Stimulated activated CD4-positive, alpha-beta T cell treated with anti-CD3 and anti-CD28 coated beads, TNF-alpha, amount 100 ng/mL, for 4 hours (primary cell): Measurements from ENCODE around the gene CDYL.

Experiments used
- DNase-seq, 3 experiments: peaks; one replicate each; pipeline ENCODE4 v3.0.0-alpha.2; 2020; ENCODE audit warnings: low read depth in 3 of 3

Gene CDYL

GRCh38 chr6:4774296-4774695 is 1.9 kb upstream of the CDYL start:
- DNase-seq, result no peak

DNA sequence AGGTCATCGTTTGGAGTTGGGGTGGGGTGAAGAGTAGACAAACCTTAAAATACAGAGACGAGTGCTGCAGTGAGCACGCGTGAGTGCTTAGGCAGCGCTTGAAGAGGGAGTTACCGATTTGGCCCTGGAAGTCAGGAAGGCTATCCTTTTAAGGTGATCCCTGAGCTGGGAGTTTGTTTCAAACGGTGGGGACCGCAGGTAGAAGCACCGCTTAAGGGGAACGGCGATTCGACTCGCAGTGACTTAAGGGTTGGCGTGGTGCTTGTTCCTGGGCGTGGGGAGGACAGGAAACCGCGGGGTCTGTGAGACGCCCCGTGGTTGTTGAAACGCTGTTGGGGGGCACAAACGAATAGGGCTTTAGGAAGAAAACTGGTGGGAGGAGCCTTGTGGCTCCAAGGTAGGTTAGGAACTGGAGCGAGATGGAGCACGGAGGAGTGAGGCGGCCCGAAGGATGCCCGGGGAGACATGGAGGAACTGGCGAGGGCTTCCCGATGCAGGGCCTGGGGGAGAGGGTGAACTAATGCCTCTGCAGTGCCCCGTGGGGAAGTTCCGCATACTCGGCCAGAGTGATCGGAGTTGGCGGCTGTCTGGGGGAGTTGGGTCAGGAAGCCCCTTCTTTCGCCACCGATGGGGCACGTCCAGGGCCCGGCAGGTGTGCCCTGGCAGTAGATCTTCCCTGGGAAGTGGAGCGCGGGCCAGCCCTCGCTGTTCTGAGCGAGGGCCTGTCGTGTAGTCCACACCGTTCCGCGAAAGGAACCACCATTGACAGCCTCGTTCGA is 1.3 kb upstream of the CDYL start:
- peak in 1 of 3 experiments; percentile 7 for DNase-seq

GRCh38 chr6:4775494-4776130 is 592 bp upstream of the CDYL start:
- DNase-seq, result peak in 2 of 3 experiments; percentile 46 to 54

DNA sequence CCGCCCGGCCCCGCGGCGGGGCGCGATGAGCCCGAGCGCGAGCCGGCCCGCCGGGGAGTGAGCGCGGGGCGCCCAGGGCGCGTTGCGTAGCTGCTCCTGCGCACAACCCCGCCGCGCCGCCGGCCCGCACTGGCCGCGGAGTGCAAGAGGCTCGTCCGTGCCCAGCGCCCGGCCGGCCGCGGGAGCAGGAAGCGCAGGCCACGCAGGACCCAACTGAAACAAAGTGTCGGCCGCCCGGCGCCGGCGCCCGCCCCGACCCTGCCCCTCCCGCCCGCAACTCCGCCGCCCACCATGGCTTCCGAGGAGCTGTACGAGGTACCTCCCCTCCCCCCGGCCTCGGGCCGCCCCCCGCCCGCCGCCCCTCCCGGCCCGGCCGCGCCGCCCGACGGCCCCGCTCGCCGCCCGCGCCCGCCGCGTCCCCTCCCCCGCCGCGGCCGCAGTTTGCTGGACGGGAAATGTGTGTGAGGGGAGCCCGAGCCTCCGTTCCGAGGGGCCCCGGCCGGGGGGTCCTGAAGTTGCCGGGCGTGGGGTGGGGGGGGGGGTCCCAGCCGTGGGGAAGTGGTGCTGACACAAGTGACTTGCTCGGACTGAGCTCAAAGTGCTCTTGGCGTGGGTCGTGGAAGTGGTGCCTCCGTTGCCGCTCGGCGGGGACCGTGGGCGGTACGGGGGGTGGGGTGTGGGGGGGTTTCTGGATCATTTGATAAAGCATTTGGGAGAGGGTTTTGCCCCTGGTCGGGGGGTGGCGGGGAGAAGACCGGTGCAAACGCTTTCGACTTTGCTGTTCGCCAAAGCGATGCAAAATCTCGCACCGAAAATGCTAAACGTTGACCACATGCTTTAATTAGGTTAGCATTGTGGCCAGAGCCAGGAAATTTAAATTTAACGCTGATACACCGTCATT is 539 bp downstream of the CDYL start:
- DNase-seq, result peak; percentile 3 to 11 (median 9)

DNA sequence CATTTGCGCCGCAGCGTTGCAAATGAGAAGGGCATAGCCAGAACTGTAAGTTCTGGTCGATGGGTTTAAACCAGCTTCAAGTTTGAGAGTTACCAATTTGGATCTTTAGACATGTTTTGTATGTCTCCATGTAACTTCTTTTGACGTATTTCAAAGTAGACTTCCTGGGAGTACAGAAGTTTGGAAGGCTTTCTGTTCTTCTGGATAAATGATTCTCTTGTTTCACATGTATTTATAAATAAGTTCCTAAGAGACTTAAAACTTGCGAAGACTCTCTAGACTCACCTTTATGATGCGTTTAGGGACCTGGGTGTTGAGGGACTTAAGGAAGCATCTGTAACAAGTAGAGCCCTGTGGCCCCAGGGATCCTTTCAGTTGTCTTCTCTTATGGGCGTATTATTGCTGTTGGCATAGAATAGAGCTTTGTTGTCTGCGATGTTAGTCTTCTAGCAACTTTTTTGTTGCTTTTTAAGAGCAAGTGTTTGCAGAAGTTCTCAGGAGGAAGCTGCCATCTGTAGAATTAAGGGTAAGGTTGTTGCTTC is 1.3 kb downstream of the CDYL start:
- DNase-seq, result no peak

GRCh38 chr6:4778086-4778485 is 1.9 kb downstream of the CDYL start:
- no peak for DNase-seq

DNA sequence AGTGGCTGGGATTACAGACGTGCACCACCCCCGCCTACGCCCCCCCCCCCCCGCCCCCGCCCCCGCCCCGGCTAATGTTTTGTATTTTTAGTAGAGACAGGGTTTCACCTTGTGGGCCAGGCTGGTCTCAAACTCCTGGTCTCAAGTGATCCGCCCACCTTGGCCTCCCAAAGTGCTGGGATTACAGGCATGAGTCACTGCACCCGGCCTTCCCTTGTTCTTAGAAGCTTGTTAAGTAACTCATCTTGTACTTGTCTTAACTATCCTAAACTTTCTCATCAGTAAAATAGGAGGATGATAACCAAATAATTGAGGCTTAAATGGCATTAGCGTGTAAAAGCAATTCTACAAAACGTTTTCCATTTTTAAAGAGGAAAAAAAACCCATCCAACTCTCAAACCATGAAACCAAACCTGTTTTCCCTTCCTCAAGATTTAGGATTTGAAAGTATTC is 4.2 kb downstream of the CDYL start:
- DNase-seq, result no peak

DNA sequence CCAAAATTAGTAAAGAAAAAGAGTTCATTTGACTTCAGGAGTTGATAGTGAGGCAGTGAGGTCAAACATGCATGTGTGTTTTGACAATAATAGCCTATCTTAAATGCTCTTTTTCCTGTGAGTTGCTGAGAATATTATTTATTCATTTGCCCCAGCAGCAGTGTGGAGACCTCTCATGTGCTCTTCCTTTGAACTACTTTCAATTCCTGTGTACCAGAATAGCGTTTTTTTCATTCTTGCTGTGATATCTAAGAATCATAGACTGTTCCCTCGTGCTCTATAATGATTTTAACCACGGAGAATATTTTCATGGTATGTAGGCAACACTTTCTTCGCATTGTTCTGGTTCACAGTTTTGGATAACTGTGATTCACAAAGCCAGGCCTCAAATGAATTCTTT is 5.2 kb downstream of the CDYL start:
- no peak for DNase-seq

DNA sequence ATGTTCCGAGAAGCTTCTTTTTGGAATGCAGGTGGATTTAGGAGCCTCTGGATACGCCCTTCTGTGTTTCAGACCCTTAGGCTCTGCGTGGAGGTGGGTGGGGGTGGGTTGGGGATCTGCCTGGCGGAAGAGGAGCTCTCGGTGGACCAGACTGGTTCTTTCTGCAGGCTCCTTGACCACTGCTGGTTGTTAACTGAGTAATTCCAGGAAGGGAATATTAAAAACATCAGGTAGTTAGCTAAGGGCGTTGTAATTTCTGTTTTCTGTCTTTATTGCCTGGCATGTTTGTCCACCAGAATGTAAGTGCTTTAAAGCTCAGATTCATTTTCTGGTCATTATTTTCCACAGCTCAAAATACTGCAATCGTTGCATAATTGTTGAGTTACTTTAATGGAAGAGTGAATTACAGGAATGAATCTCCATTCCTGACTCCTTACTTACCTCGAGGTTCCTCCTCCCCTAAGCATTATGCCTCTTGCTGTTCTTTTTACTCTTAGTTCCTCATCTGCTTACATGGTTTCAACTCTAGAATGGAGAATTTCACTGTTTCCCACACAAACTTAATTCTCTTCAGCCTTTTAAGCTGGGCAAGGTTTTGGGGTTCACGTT is 5.9 kb downstream of the CDYL start:
- no peak for DNase-seq

- no peak for DNase-seq
These were observed 10.8 kb downstream of the CDYL start for GRCh38 chr6:4786996-4787395.

GRCh38 chr6:4788482-4788881 is 12.3 kb downstream of the CDYL start:
- no peak for DNase-seq

DNA sequence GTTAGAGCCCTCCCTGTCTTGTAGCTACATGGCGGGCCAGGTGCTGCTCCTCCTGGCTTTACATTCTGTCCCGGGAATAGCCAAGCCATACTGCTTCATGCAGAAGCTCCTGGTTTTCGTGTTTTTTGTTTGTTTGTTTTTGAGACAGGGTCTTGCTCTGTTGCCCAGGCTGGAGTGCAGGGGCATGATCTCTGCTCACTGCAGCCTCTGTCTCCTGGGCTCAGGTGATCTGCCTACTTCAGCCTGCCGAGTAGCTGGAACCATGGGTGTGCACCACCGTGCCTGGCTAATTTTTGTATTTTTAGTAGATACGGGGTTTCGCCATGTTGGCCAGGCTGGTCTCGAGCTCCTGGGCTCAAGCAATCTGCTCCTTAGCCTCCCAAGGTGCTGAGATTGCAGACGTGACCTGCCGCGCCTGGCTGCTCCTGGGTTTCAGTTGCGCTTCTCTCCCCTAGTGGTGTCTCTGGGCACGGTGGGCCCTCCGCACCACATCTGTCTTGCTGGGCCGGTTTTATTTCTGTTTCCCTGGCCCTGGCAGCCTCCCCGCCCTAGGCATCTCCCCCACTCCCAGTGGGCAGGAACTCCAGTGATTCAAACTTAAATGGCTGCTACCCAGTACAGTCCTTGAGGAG is 12.9 kb downstream of the CDYL start:
- DNase-seq, result no peak

- no peak for DNase-seq
These were observed 14.1 kb downstream of the CDYL start for GRCh38 chr6:4790158-4790899.

DNA sequence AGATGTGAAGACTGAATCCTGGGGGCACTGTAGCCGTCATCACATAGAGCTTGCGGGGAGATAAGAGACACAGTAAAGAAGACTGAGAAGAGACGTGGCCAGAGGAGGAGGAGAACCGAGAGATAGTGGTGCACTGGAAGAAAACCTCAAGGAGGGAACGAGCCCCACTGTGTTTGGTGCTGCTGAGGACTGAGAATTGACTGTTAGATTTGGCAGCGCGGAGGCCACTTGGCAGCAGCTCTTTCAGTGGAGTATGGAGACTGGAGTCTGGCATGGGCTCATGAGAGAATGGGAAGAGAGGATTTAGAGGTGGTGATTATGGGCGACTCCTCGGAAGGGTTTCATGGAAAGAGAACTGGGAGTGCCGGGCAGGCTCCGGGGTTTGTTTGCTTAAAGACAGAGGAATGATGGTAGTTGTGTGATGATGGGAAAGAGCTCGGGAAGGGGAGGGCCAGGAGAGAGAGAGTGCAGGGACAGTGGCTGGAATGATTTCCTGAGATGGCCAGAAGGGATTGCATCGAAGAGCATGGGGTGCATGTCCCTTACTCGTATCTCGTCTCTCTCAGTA is 18.0 kb downstream of the CDYL start:
- DNase-seq, result no peak

DNA sequence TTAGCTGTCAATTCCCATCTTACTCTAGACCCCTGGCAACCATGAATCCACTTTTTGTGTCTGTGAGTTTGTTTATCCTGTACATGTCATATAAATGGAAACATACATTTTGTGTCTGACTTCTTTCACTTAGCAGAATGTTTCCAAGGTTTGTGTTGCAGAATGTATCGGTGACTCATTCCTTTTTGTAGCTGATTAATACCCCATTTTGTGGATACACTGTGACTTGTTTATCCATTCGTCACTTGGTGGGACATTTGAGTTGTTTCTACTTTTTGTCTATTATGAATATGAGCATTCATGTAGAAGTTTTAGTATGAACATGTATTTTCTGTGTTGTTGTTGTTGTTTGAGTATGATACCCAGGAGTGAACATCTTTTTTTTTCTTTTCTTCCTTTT is 21.4 kb downstream of the CDYL start:
- no peak for DNase-seq

GRCh38 chr6:4799912-4800311 is 23.7 kb downstream of the CDYL start:
- no peak for DNase-seq

DNA sequence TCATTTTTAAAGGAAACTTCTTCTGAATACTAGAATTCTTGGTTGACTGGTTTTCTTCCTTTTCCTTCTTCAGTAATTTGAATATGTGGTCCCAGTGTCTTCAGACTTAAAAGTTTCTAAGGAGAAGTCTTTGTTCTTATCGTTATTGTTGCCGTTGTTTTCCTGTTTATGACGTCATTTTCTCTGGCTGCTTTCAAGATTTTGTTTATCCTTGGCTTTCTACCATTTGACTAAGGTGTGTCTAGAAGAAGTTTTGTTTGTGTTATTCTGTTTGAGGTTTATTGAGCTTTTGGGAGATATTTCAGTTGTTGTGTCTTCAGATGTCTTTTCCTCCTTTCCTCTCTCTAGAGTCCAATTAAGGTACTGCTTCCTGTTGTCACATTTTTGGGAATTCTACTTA is 24.5 kb downstream of the CDYL start:
- no peak for DNase-seq

DNA sequence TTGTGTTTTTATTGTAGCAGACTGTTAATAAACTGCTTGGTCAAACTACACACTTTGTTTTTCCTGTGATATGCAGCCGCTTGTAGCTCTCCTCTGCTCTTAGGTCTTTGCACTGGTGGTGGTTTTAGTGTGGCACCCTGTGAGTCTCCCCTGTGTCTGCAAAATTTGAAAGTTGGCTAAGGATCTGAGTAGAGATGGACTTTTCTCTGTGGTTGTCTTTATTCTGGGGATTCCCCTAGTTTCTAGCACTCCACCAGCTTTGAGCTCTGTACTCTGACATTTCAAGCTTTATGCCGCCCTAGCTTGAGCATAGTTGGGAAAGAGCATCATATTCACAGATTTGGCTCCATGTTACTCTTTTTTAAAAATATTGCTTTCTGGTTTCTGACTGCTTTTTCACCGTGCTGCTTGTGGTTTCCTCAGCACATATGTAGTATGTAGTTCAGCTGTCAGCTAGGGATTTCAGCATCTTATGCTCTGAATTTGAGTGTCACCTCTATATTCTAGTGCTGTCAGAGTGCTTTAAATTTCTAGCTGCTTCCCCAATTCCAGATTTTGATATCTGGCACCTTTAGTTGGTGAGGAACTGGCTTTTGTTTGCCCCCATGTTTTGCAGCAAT is 25.4 kb downstream of the CDYL start:
- DNase-seq, result no peak

GRCh38 chr6:4802312-4802935 is 26.2 kb downstream of the CDYL start:
- DNase-seq, result no peak
